Neural crest cell (in vitro differentiated cells): ENCODE results near the gene PIWIL4. TPM values are rescaled to one million over a fixed set of nuclear protein-coding genes. Genes with fewer than 3 reads are reported as not detected.
"Not testable (repeated sequence)": the region's sequence is repeated elsewhere in the genome, so short reads cannot be mapped to it uniquely, and the experiment has no call there.

Experiments used
- DNase-seq: peaks from one replicate; pipeline ENCODE4 v3.0.0; 2021; ENCODE audit warnings: low read depth, mixed read lengths, low spot score
- H3K27ac Mint-ChIP-seq: one replicate; pipeline ENCODE4 v1.8.0; 2021; ENCODE audit warnings: mild to moderate bottlenecking, mixed read lengths; ENCODE audit not compliant: unreplicated experiment
- H3K27me3 Mint-ChIP-seq: 2 replicates; pipeline ENCODE4 v1.8.0; 2021; ENCODE audit warnings: low read depth, mild to moderate bottlenecking, mixed read lengths
- H3K36me3 Mint-ChIP-seq: 2 replicates; pipeline ENCODE4 v1.8.0; 2021; ENCODE audit warnings: low read depth, mild to moderate bottlenecking, mixed read lengths
- H3K4me1 Mint-ChIP-seq: 2 replicates; pipeline ENCODE4 v1.8.0; 2021; ENCODE audit warnings: mixed read lengths
- H3K4me3 Mint-ChIP-seq: one replicate; pipeline ENCODE4 v1.8.0; 2021; ENCODE audit warnings: mild to moderate bottlenecking, mixed read lengths
- H3K9me3 Mint-ChIP-seq: 2 replicates; pipeline ENCODE4 v1.8.0; 2021; ENCODE audit warnings: mixed read lengths
- total RNA-seq: library from RNA; stranded (reverse); gene quantifications from 2 replicates; pipeline ENCODE4 v1.2.1, GENCODE V29; 2021
- TF ChIP-seq, protein P1 (sequence below): fragments of 200-600 bp; sonication (generic); conservative IDR thresholded peaks from 2 replicates; pipeline ENCODE4 v1.5.0; 2021; ENCODE audit warnings: antibody characterized with exemption, mild to moderate bottlenecking

Gene PIWIL4
- total RNA-seq, 1 donor from 2014 or later: 0.72 TPM

DNA sequence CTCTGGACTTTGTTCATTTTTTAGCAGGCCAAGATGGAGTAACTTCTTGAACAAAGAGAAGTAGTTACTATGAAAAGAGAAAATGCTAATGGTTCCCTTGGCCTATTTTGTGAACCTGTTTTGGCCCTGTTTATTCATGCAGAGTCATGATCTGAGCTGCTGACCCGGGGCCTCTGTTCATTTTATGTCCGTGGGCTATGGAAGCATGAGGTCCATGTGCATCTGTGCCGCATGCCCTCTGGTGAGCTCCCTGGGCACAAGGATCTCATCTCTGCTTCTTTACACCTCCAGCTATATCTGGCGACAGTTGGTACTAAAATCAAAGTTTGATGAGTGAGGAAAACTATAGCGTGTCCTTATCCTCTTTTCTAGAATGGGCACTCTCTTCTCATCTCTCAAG is 1.0 kb downstream of the PIWIL4 start:
- Mint-ChIP-seq H3K27me3 (no peaks in the 10 kb centered on the region), H3K4me1 (no peaks in the 10 kb centered on the region), H3K36me3 (no peaks in the 10 kb centered on the region), H3K27ac (no peak overlapping the region), H3K4me3 (no peak overlapping the region), H3K9me3 (peaks cover 4% of the 10 kb centered on the region)
- DNase-seq: no peak
- TF ChIP-seq, protein P1, sequence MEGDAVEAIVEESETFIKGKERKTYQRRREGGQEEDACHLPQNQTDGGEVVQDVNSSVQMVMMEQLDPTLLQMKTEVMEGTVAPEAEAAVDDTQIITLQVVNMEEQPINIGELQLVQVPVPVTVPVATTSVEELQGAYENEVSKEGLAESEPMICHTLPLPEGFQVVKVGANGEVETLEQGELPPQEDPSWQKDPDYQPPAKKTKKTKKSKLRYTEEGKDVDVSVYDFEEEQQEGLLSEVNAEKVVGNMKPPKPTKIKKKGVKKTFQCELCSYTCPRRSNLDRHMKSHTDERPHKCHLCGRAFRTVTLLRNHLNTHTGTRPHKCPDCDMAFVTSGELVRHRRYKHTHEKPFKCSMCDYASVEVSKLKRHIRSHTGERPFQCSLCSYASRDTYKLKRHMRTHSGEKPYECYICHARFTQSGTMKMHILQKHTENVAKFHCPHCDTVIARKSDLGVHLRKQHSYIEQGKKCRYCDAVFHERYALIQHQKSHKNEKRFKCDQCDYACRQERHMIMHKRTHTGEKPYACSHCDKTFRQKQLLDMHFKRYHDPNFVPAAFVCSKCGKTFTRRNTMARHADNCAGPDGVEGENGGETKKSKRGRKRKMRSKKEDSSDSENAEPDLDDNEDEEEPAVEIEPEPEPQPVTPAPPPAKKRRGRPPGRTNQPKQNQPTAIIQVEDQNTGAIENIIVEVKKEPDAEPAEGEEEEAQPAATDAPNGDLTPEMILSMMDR: no peak

DNA sequence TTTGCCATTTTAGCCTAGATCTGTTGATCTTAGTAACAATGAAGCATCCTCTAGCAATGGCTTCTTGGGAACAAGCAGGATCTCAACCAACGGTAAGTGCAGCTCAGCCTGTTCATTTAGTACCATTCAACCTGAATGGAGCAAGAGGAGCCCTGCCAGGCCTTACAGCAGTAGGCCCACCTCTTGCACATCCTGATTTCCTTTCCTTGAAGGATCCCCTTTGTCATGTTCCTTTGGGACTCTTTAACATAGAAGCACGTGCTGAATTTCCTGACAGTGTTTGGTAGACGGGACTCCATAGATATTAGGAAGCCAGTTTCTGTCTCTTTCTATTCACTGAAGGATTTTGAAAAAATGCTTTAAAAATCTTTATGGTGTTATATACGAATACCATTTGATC is 1.5 kb downstream of the PIWIL4 start:
- H3K4me3 Mint-ChIP-seq: no peak overlapping the region
- H3K4me1 Mint-ChIP-seq: no peaks in the 10 kb centered on the region
- DNase-seq: no peak
- TF ChIP-seq, protein P1: no peak
- peaks cover 4% of the 10 kb centered on the region for H3K9me3 Mint-ChIP-seq
- no peak overlapping the region for H3K27ac Mint-ChIP-seq
- no peaks in the 10 kb centered on the region for H3K27me3 Mint-ChIP-seq
- no peaks in the 10 kb centered on the region for H3K36me3 Mint-ChIP-seq

GRCh38 chr11:94572975-94573374 is 5.8 kb downstream of the PIWIL4 start:
- not testable (repeated sequence) for H3K4me3 Mint-ChIP-seq, H3K27ac Mint-ChIP-seq, H3K4me1 Mint-ChIP-seq, H3K9me3 Mint-ChIP-seq, DNase-seq, H3K36me3 Mint-ChIP-seq, H3K27me3 Mint-ChIP-seq

DNA sequence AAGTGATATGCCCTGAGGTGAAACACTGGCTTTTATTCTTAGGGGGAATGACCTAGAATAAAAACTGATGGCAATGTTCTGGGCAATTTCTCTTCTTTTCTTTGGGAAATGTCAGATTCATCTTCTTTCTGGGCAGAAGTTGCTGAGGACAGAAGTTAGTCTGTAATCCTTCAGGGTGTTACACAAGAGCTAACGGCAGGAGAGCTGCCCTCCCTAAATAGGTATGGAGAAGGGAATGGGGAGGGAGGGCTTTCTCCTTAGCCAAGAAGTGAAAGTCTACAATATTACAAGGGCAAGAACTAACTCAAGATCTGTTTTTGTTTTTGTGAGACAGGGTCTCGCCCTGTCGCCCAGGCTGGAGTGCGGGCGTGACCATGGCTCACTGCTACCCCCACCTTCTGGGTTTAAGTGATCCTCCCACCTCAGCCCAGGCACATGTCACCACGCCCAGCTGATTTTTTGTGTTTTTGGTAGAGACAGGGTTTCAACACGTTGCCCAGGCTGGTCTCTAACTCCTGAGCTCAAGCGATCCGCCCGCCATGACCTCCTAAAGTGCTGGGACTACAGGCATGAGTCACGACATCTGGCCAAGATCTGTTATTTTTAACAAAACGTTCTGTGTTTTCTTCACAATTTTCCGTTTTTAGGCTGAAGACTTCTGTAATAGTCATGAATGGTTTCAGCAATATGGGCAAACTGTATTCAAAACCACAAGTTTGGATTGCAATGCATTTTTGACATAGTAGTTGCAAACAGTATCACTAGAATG is 7.2 kb downstream of the PIWIL4 start:
- H3K27me3 Mint-ChIP-seq: no peaks in the 10 kb centered on the region
- TF ChIP-seq, protein P1: no peak
- H3K4me1 Mint-ChIP-seq: no peaks in the 10 kb centered on the region
- no peak for DNase-seq
- no peak overlapping the region for H3K4me3 Mint-ChIP-seq
- no peak overlapping the region for H3K27ac Mint-ChIP-seq
- H3K9me3 Mint-ChIP-seq: peaks cover 4% of the 10 kb centered on the region
- no peaks in the 10 kb centered on the region for H3K36me3 Mint-ChIP-seq

DNA sequence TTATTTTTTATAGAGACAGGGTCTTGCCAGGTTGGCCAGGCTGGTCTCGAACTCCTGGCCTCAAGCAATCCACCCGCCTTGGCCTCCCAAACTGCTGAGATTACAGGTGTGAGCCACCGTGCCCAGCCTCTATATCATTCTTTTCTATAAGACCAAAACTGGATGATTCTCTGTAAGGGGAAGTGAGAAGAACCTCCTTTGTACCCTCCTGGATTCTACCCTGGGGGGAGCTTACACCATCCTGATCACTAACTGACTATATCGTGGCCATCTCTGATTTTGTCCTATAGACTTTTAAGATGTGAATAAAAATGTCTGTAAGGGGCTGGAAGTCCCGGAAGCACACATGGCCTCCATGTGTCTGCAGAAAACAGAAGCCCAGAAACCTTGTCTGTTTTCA is 9.1 kb downstream of the PIWIL4 start:
- H3K27ac Mint-ChIP-seq: no peak overlapping the region
- no peaks in the 10 kb centered on the region for H3K4me1 Mint-ChIP-seq
- no peaks in the 10 kb centered on the region for H3K27me3 Mint-ChIP-seq
- no peak for DNase-seq
- H3K9me3 Mint-ChIP-seq: peaks cover 4% of the 10 kb centered on the region
- TF ChIP-seq, protein P1: no peak
- H3K36me3 Mint-ChIP-seq: no peaks in the 10 kb centered on the region
- no peak overlapping the region for H3K4me3 Mint-ChIP-seq

GRCh38 chr11:94577841-94578240 is 10.7 kb downstream of the PIWIL4 start:
- no peaks in the 10 kb centered on the region for H3K4me1 Mint-ChIP-seq
- no peaks in the 10 kb centered on the region for H3K36me3 Mint-ChIP-seq
- peaks cover 2% of the 10 kb centered on the region for H3K27me3 Mint-ChIP-seq
- DNase-seq: no peak
- TF ChIP-seq, protein P1: no peak
- H3K4me3 Mint-ChIP-seq: no peak overlapping the region
- H3K27ac Mint-ChIP-seq: no peak overlapping the region
- H3K9me3 Mint-ChIP-seq: peaks cover 2% of the 10 kb centered on the region
